Naive thymus-derived CD4-positive, alpha-beta T cell (primary cell): ENCODE measurements around the gene GZMM. TPM values are rescaled to one million over a fixed set of nuclear protein-coding genes. Genes with fewer than 3 reads are reported as not detected.

ENCODE experiments used
- ATAC-seq: fragments of 150-1000 bp; cut with Tn5 transposase; 2 replicates; pipeline ENCODE4 v1.10.0; 2021; ENCODE audit warnings: mild to moderate bottlenecking, moderate library complexity
- CTCF ChIA-PET: fragments of 350-600 bp; sonication (Branson Sonifier 250); formaldehyde crosslinking; loops from one replicate; lab custom pipeline; 2021; ENCODE audit warnings: antibody characterized with exemption; lab: Charles Lee
- POLR2A ChIA-PET: fragments of 350-600 bp; sonication (Branson Sonifier 250); formaldehyde crosslinking; loops from one replicate; lab custom pipeline; 2021; ENCODE audit warnings: antibody characterized with exemption, inconsistent platforms; lab: Charles Lee
- DNase-seq, 9 donors: peaks; one replicate each; pipeline versions ENCODE4 v3.0.0 to v3.0.0-alpha.2; 2020 to 2022; ENCODE audit warnings: mixed read lengths in 1 of 9
- H3K27ac ChIP-seq: one replicate; pipeline ENCODE4 v1.7.0; 2013; ENCODE audit warnings: mild to moderate bottlenecking, low read depth, low read length, moderate library complexity
- H3K27me3 ChIP-seq, 2 donors: one replicate each; pipeline ENCODE4 v1.7.0; 2013; ENCODE audit warnings: low read length in 2 of 2, mild to moderate bottlenecking in 2 of 2, moderate library complexity in 2 of 2; ENCODE audit not compliant: control insufficient read depth in 2 of 2, insufficient read depth in 2 of 2
- H3K36me3 ChIP-seq, 3 experiments: 1 replicate in 2 of 3; 2 replicates in 1 of 3; pipeline ENCODE4 v1.7.0; 2013; ENCODE audit warnings: low read length in 3 of 3, mild to moderate bottlenecking in 3 of 3, moderate library complexity in 1 of 3; ENCODE audit not compliant: insufficient read depth in 3 of 3, control insufficient read depth in 2 of 3
- H3K4me1 ChIP-seq, 2 donors: one replicate each; pipeline ENCODE4 v1.7.0; 2013; ENCODE audit warnings: low read length in 2 of 2, mild to moderate bottlenecking in 2 of 2, moderate library complexity in 1 of 2; ENCODE audit not compliant: control insufficient read depth in 2 of 2, insufficient read depth in 2 of 2
- H3K4me3 ChIP-seq: 2 replicates; pipeline ENCODE4 v1.7.0; 2013; ENCODE audit warnings: mild to moderate bottlenecking, low read length
- H3K9me3 ChIP-seq, 3 experiments: 1 replicate in 2 of 3; 2 replicates in 1 of 3; pipeline ENCODE4 v1.7.0; 2013; ENCODE audit warnings: low read length in 3 of 3; ENCODE audit not compliant: control insufficient read depth in 2 of 3
- H3K27ac Mint-ChIP-seq, 9 donors: one replicate each; pipeline ENCODE4 v1.8.0; 2020 to 2022; ENCODE audit warnings: mixed read lengths in 9 of 9, mild to moderate bottlenecking in 8 of 9, moderate library complexity in 5 of 9, inconsistent platforms in 2 of 9
- H3K27me3 Mint-ChIP-seq, 5 donors: one replicate each; pipeline ENCODE4 v1.8.0; 2021 to 2022; ENCODE audit warnings: mixed read lengths in 5 of 5, mild to moderate bottlenecking in 1 of 5
- H3K36me3 Mint-ChIP-seq, 5 donors: one replicate each; pipeline ENCODE4 v1.8.0; 2020 to 2022; ENCODE audit warnings: mixed read lengths in 5 of 5, mild to moderate bottlenecking in 3 of 5, inconsistent platforms in 1 of 5
- H3K4me1 Mint-ChIP-seq, 7 donors: one replicate each; pipeline ENCODE4 v1.8.0; 2020 to 2022; ENCODE audit warnings: mixed read lengths in 7 of 7, mild to moderate bottlenecking in 3 of 7, inconsistent platforms in 1 of 7
- H3K4me3 Mint-ChIP-seq, 10 donors: one replicate each; pipeline ENCODE4 v1.8.0; 2020 to 2022; ENCODE audit warnings: mild to moderate bottlenecking in 10 of 10, mixed read lengths in 10 of 10, moderate library complexity in 6 of 10, inconsistent platforms in 2 of 10
- H3K9me3 Mint-ChIP-seq, 11 donors: one replicate each; pipeline ENCODE4 v1.8.0; 2020 to 2022; ENCODE audit warnings: mixed read lengths in 11 of 11, mild to moderate bottlenecking in 4 of 11, inconsistent platforms in 1 of 11, moderate library complexity in 1 of 11
- intact Hi-C, 2 donors: fragments of 100-400 bp; cut with micrococcal nuclease; formaldehyde crosslinking; loops; one replicate each; pipeline ENCODE4 v1.15.1; 2023
- polyA plus RNA-seq, 2 donors: library from polyadenylated mRNA; unstranded; fragments of 300-500 nt; fragmentation: Illumina TruSeq; gene quantifications; one replicate each; pipeline ENCODE4 v1.2.3, GENCODE V29; 2021
- total RNA-seq, 6 experiments: library from RNA in 5 of 6; stranded (reverse) in 5 of 6; gene quantifications; 1 replicate in 5 of 6; 2 replicates in 1 of 6; pipeline ENCODE4 v1.2.3 and lab custom pipeline; 2021 to 2026

GZMM gene
- total and polyA plus RNA-seq, 7 experiments from 2014 or later: 30.0 to 181 (median 68.7) TPM

GRCh38 chr19:588741-589692, 45.2 kb downstream of the GZMM start:
- ChIA-PET POLR2A (no interaction called here), CTCF (no interaction called here)
- Mint-ChIP-seq H3K27me3 (peaks cover 0 to 38% (median 8%) of the 10 kb centered on the region in 5 donors), H3K4me3 (peak overlapping the region; percentile 27 to 76 (median 52)), H3K4me1 (peaks cover 0 to 8% (median 2%) of the 10 kb centered on the region in 7 donors), H3K27ac (no peak overlapping the region), H3K36me3 (no peaks in the 10 kb centered on the region), H3K9me3 (peaks cover 0 to 2% (median 0%) of the 10 kb centered on the region in 11 donors)
- intact Hi-C loops: loop anchor here (1.0 to 5.0 kb wide), 8 partner anchors 16 to 145 kb away; partner anchors contain the start of genes POLRMT (in 2 of the 2) and BSG (in 1 of the 2)
- Histone ChIP-seq H3K27me3 (peaks cover 0 to 10% of the 10 kb centered on the region in 2 donors), H3K9me3 (no peaks in the 10 kb centered on the region), H3K4me3 (no peak overlapping the region), H3K36me3 (no peaks in the 10 kb centered on the region), H3K4me1 (peaks cover 10 to 12% of the 10 kb centered on the region in 2 donors), H3K27ac (no peak overlapping the region)
- ATAC-seq (peak; percentile 6), DNase-seq (peak in 1 of 9 donors; percentile 35)

- Histone ChIP-seq H3K27me3 (peaks cover 0 to 10% of the 10 kb centered on the region in 2 donors), H3K36me3 (no peaks in the 10 kb centered on the region), H3K27ac (no peak within 1 kb of the TSS), H3K4me3 (no peak within 1 kb of the TSS), H3K4me1 (peaks cover 10 to 12% of the 10 kb centered on the region in 2 donors), H3K9me3 (no peaks in the 10 kb centered on the region)
- CTCF ChIA-PET: no interaction called here
- no peak for DNase-seq
- Mint-ChIP-seq H3K27me3 (peaks cover 0 to 38% (median 8%) of the 10 kb centered on the region in 5 donors), H3K4me3 (peak within 1 kb of the TSS; percentile 27 to 76 (median 56)), H3K9me3 (peaks cover 0 to 2% (median 0%) of the 10 kb centered on the region in 11 donors), H3K4me1 (peaks cover 0 to 8% (median 2%) of the 10 kb centered on the region in 7 donors), H3K27ac (no peak within 1 kb of the TSS), H3K36me3 (no peaks in the 10 kb centered on the region)
- intact Hi-C loops: loop anchor here (2.0 to 5.0 kb wide), 4 partner anchors 17 to 142 kb away; partner anchors contain the start of genes BSG (in 1 of the 2) and POLRMT (in 1 of the 2)
- no peak for ATAC-seq
- POLR2A ChIA-PET: interaction anchor here (0.6 kb wide), 1 partner anchor 79 kb away, joined by 3 read pairs; no protein-coding TSS in a partner anchor
Measured at GRCh38 chr19:589693-590395, 46.0 kb downstream of the GZMM start, which contains the start of gene HCN2. HCN2 (plus strand) TSS chr19:589881; CDS start chr19:589946, 65 bp downstream.

- Mint-ChIP-seq H3K36me3 (no peaks in the 10 kb centered on the region), H3K4me1 (peaks cover 0 to 8% (median 2%) of the 10 kb centered on the region in 7 donors), H3K27me3 (peaks cover 0 to 38% (median 8%) of the 10 kb centered on the region in 5 donors), H3K4me3 (peak overlapping the region in 8 of 10 donors; percentile 12 to 73 (median 54)), H3K9me3 (peaks cover 0 to 2% (median 0%) of the 10 kb centered on the region in 11 donors), H3K27ac (no peak overlapping the region)
- ATAC-seq (peak; percentile 45), DNase-seq (peak in 6 of 9 donors; percentile 23 to 50 (median 43))
- no peak overlapping the region for H3K4me3 ChIP-seq
- H3K9me3 ChIP-seq: no peaks in the 10 kb centered on the region
- peaks cover 0 to 10% of the 10 kb centered on the region in 2 donors for H3K27me3 ChIP-seq
- CTCF ChIA-PET: no interaction called here
- intact Hi-C loops: no loop called here
- H3K4me1 ChIP-seq: peaks cover 10 to 12% of the 10 kb centered on the region in 2 donors
- H3K36me3 ChIP-seq: no peaks in the 10 kb centered on the region
- H3K27ac ChIP-seq: no peak overlapping the region
- POLR2A ChIA-PET: interaction anchor here (0.6 kb wide), 1 partner anchor 79 kb away, joined by 3 read pairs; no protein-coding TSS in a partner anchor
Measured at GRCh38 chr19:590396-590745, 46.5 kb downstream of the GZMM start.

- ATAC-seq: no peak
- Mint-ChIP-seq H3K36me3 (no peaks in the 10 kb centered on the region), H3K4me3 (peak overlapping the region in 1 of 10 donors; percentile 73), H3K9me3 (peaks cover 0 to 2% (median 0%) of the 10 kb centered on the region in 11 donors), H3K4me1 (peaks cover 0 to 8% (median 2%) of the 10 kb centered on the region in 7 donors), H3K27ac (no peak overlapping the region), H3K27me3 (peaks cover 0 to 38% (median 8%) of the 10 kb centered on the region in 5 donors)
- ChIA-PET CTCF (no interaction called here), POLR2A (interaction anchor here (0.6 kb wide), 1 partner anchor 80 kb away, joined by 3 read pairs; no protein-coding TSS in a partner anchor)
- Histone ChIP-seq H3K27me3 (peaks cover 0 to 10% of the 10 kb centered on the region in 2 donors), H3K27ac (no peak overlapping the region), H3K4me3 (no peak overlapping the region), H3K9me3 (no peaks in the 10 kb centered on the region), H3K4me1 (peaks cover 10 to 12% of the 10 kb centered on the region in 2 donors), H3K36me3 (no peaks in the 10 kb centered on the region)
- DNase-seq: no peak
- intact Hi-C loops: no loop called here
Measured at GRCh38 chr19:590750-591098, 46.9 kb downstream of the GZMM start.

GRCh38 chr19:591099-591958, 47.5 kb downstream of the GZMM start:
- no peaks in the 10 kb centered on the region for H3K36me3 ChIP-seq
- Mint-ChIP-seq H3K27ac (peak overlapping the region in 1 of 9 donors; percentile 13), H3K9me3 (peaks cover 0 to 2% (median 0%) of the 10 kb centered on the region in 11 donors), H3K4me1 (peaks cover 0 to 8% (median 2%) of the 10 kb centered on the region in 7 donors), H3K27me3 (peaks cover 0 to 37% (median 6%) of the 10 kb centered on the region in 5 donors), H3K4me3 (peak overlapping the region in 6 of 10 donors; percentile 8 to 70 (median 54)), H3K36me3 (no peaks in the 10 kb centered on the region)
- peaks cover 0 to 10% of the 10 kb centered on the region in 2 donors for H3K27me3 ChIP-seq
- CTCF ChIA-PET: no interaction called here
- POLR2A ChIA-PET: no interaction called here
- no peak overlapping the region for H3K4me3 ChIP-seq
- ATAC-seq (no peak), DNase-seq (no peak)
- peaks cover 10 to 12% of the 10 kb centered on the region in 2 donors for H3K4me1 ChIP-seq
- intact Hi-C loops: no loop called here
- no peaks in the 10 kb centered on the region for H3K9me3 ChIP-seq
- H3K27ac ChIP-seq: no peak overlapping the region
